ENCODE results near the gene RGS7. TPM values are rescaled to one million over a fixed set of nuclear protein-coding genes. Genes with fewer than 3 reads are reported as not detected.

The RGS7 gene
- total and polyA plus RNA-seq, 7 experiments from 2014 or later, result not detected

GRCh38 chr1:241276391-241276790, 80.6 kb downstream of the RGS7 start:
- H3K9me3 ChIP-seq (ENCODE audit: control insufficient read depth in 2 of 3, low read length in 3 of 3), result peaks cover 0 to 10% (median 0%) of the 10 kb centered on the region in 3 experiments
- H3K27ac Mint-ChIP-seq, result no peak overlapping the region
- H3K36me3 ChIP-seq (ENCODE audit: control insufficient read depth in 2 of 3, insufficient read depth in 3 of 3, low read length in 3 of 3), result no peaks in the 10 kb centered on the region
- no peak overlapping the region for H3K4me3 ChIP-seq (ENCODE audit: low read length)
- peaks cover 0 to 17% (median 4%) of the 10 kb centered on the region in 5 donors for H3K36me3 Mint-ChIP-seq
- no peak overlapping the region for H3K4me3 Mint-ChIP-seq
- DNase-seq (no peak), ATAC-seq (no peak)
- CTCF ChIA-PET, result no interaction called here
- H3K27me3 ChIP-seq (ENCODE audit: control insufficient read depth in 2 of 2, insufficient read depth in 2 of 2, low read length in 2 of 2), result no peaks in the 10 kb centered on the region
- no peaks in the 10 kb centered on the region for H3K4me1 ChIP-seq (ENCODE audit: control insufficient read depth in 2 of 2, insufficient read depth in 2 of 2, low read length in 2 of 2)
- peaks cover 0 to 11% (median 0%) of the 10 kb centered on the region in 5 donors for H3K27me3 Mint-ChIP-seq
- intact Hi-C loops (cut with micrococcal nuclease), result no loop called here
- H3K9me3 Mint-ChIP-seq, result peaks cover 9 to 47% (median 18%) of the 10 kb centered on the region in 11 donors
- POLR2A ChIA-PET, result no interaction called here
- no peak overlapping the region for H3K27ac ChIP-seq (ENCODE audit: low read depth, low read length)
- H3K4me1 Mint-ChIP-seq, result no peaks in the 10 kb centered on the region

- ChIA-PET CTCF (no interaction called here), POLR2A (no interaction called here)
- intact Hi-C loops (cut with micrococcal nuclease), result no loop called here
- Mint-ChIP-seq H3K27me3 (peaks cover 0 to 11% (median 0%) of the 10 kb centered on the region in 5 donors), H3K9me3 (peaks cover 9 to 50% (median 18%) of the 10 kb centered on the region in 11 donors), H3K27ac (no peak overlapping the region), H3K4me3 (no peak overlapping the region), H3K36me3 (peaks cover 0 to 17% (median 4%) of the 10 kb centered on the region in 5 donors), H3K4me1 (no peaks in the 10 kb centered on the region)
- ATAC-seq (no peak), DNase-seq (no peak)
- Histone ChIP-seq H3K4me3 (ENCODE audit: low read length) (no peak overlapping the region), H3K4me1 (ENCODE audit: control insufficient read depth in 2 of 2, insufficient read depth in 2 of 2, low read length in 2 of 2) (no peaks in the 10 kb centered on the region), H3K36me3 (ENCODE audit: control insufficient read depth in 2 of 3, insufficient read depth in 3 of 3, low read length in 3 of 3) (no peaks in the 10 kb centered on the region), H3K9me3 (ENCODE audit: control insufficient read depth in 2 of 3, low read length in 3 of 3) (peaks cover 0 to 11% (median 0%) of the 10 kb centered on the region in 3 experiments), H3K27ac (ENCODE audit: low read depth, low read length) (no peak overlapping the region), H3K27me3 (ENCODE audit: control insufficient read depth in 2 of 2, insufficient read depth in 2 of 2, low read length in 2 of 2) (no peaks in the 10 kb centered on the region)
These were observed 81.0 kb downstream of the RGS7 start for GRCh38 chr1:241275981-241276380.

DNA sequence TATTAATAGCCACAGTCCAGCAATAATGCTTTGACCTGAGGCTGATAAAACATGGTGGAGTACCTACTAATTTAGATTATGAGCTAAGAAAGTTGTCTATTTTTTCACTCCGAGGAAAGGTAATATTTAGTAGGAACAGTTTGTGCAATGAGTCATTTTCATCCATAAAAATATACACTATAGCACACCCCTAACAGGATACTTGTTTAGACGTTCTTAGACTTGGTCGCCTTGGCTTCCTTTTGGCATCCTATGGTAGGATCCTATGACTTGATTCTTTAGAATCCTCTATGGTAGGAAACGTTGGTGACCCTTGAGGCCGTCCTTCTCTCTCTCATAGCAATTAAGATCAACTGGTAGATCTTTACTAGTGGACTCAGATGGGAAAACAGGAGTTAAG, 81.8 kb downstream of the RGS7 start:
- no peak overlapping the region for H3K4me3 Mint-ChIP-seq
- peaks cover 0 to 11% (median 0%) of the 10 kb centered on the region in 3 experiments for H3K9me3 ChIP-seq (ENCODE audit: control insufficient read depth in 2 of 3, low read length in 3 of 3)
- H3K36me3 ChIP-seq (ENCODE audit: control insufficient read depth in 2 of 3, insufficient read depth in 3 of 3, low read length in 3 of 3), result no peaks in the 10 kb centered on the region
- no peak overlapping the region for H3K27ac ChIP-seq (ENCODE audit: low read depth, low read length)
- CTCF ChIA-PET, result no interaction called here
- H3K27me3 ChIP-seq (ENCODE audit: control insufficient read depth in 2 of 2, insufficient read depth in 2 of 2, low read length in 2 of 2), result no peaks in the 10 kb centered on the region
- H3K9me3 Mint-ChIP-seq, result peaks cover 9 to 50% (median 18%) of the 10 kb centered on the region in 11 donors
- H3K27ac Mint-ChIP-seq, result no peak overlapping the region
- DNase-seq, result no peak
- ATAC-seq, result no peak
- H3K4me1 ChIP-seq (ENCODE audit: control insufficient read depth in 2 of 2, insufficient read depth in 2 of 2, low read length in 2 of 2), result no peaks in the 10 kb centered on the region
- POLR2A ChIA-PET, result no interaction called here
- H3K27me3 Mint-ChIP-seq, result peaks cover 0 to 11% (median 0%) of the 10 kb centered on the region in 5 donors
- intact Hi-C loops (cut with micrococcal nuclease), result no loop called here
- H3K4me1 Mint-ChIP-seq, result no peaks in the 10 kb centered on the region
- peaks cover 0 to 17% (median 4%) of the 10 kb centered on the region in 5 donors for H3K36me3 Mint-ChIP-seq
- no peak overlapping the region for H3K4me3 ChIP-seq (ENCODE audit: low read length)

GRCh38 chr1:241274693-241275092, 82.3 kb downstream of the RGS7 start:
- Histone ChIP-seq H3K27me3 (ENCODE audit: control insufficient read depth in 2 of 2, insufficient read depth in 2 of 2, low read length in 2 of 2) (no peaks in the 10 kb centered on the region), H3K4me3 (ENCODE audit: low read length) (no peak overlapping the region), H3K36me3 (ENCODE audit: control insufficient read depth in 2 of 3, insufficient read depth in 3 of 3, low read length in 3 of 3) (no peaks in the 10 kb centered on the region), H3K9me3 (ENCODE audit: control insufficient read depth in 2 of 3, low read length in 3 of 3) (peaks cover 0 to 11% (median 0%) of the 10 kb centered on the region in 3 experiments), H3K27ac (ENCODE audit: low read depth, low read length) (no peak overlapping the region), H3K4me1 (ENCODE audit: control insufficient read depth in 2 of 2, insufficient read depth in 2 of 2, low read length in 2 of 2) (no peaks in the 10 kb centered on the region)
- POLR2A ChIA-PET, result no interaction called here
- H3K27me3 Mint-ChIP-seq, result peaks cover 0 to 11% (median 0%) of the 10 kb centered on the region in 5 donors
- H3K4me1 Mint-ChIP-seq, result no peaks in the 10 kb centered on the region
- H3K36me3 Mint-ChIP-seq, result peaks cover 0 to 17% (median 4%) of the 10 kb centered on the region in 5 donors
- CTCF ChIA-PET, result no interaction called here
- H3K4me3 Mint-ChIP-seq, result no peak overlapping the region
- H3K27ac Mint-ChIP-seq, result no peak overlapping the region
- DNase-seq, result no peak
- peaks cover 9 to 46% (median 18%) of the 10 kb centered on the region in 11 donors for H3K9me3 Mint-ChIP-seq
- ATAC-seq, result no peak
- intact Hi-C loops (cut with micrococcal nuclease), result no loop called here

DNA sequence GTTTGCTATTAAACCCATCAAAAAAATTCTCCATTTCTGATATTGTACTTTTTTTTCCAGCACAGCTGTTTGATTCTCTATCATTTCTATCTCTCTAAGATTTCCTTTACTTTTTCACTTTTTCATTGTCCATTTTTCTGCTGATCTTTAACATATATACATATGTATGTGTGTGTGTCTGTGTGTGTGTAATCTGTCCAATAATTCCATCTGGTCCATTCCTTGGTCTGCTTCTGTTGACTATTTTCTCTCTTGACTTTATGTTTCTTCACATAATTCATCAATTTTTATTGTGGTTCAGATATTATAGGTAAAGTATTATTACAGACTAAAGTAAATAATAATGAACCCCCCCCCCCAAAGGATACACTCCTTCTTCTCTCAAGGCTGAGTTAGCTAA, 84.2 kb downstream of the RGS7 start:
- ATAC-seq (no peak), DNase-seq (no peak)
- intact Hi-C loops (cut with micrococcal nuclease), result no loop called here
- H3K4me1 Mint-ChIP-seq, result no peaks in the 10 kb centered on the region
- CTCF ChIA-PET, result no interaction called here
- peaks cover 9 to 38% (median 15%) of the 10 kb centered on the region in 11 donors for H3K9me3 Mint-ChIP-seq
- Histone ChIP-seq H3K4me3 (ENCODE audit: low read length) (no peak overlapping the region), H3K9me3 (ENCODE audit: control insufficient read depth in 2 of 3, low read length in 3 of 3) (peaks cover 0 to 11% (median 0%) of the 10 kb centered on the region in 3 experiments), H3K4me1 (ENCODE audit: control insufficient read depth in 2 of 2, insufficient read depth in 2 of 2, low read length in 2 of 2) (no peaks in the 10 kb centered on the region), H3K27me3 (ENCODE audit: control insufficient read depth in 2 of 2, insufficient read depth in 2 of 2, low read length in 2 of 2) (no peaks in the 10 kb centered on the region), H3K36me3 (ENCODE audit: control insufficient read depth in 2 of 3, insufficient read depth in 3 of 3, low read length in 3 of 3) (no peaks in the 10 kb centered on the region), H3K27ac (ENCODE audit: low read depth, low read length) (no peak overlapping the region)
- peaks cover 0 to under 1% (median 0%) of the 10 kb centered on the region in 5 donors for H3K27me3 Mint-ChIP-seq
- no peak overlapping the region for H3K27ac Mint-ChIP-seq
- peaks cover 0 to 17% (median 4%) of the 10 kb centered on the region in 5 donors for H3K36me3 Mint-ChIP-seq
- H3K4me3 Mint-ChIP-seq, result no peak overlapping the region
- POLR2A ChIA-PET, result no interaction called here

- peaks cover 12 to 40% (median 18%) of the 10 kb centered on the region in 11 donors for H3K9me3 Mint-ChIP-seq
- H3K4me1 Mint-ChIP-seq, result no peaks in the 10 kb centered on the region
- no peak overlapping the region for H3K4me3 Mint-ChIP-seq
- ChIA-PET CTCF (no interaction called here), POLR2A (no interaction called here)
- Histone ChIP-seq H3K36me3 (ENCODE audit: control insufficient read depth in 2 of 3, insufficient read depth in 3 of 3, low read length in 3 of 3) (no peaks in the 10 kb centered on the region), H3K27ac (ENCODE audit: low read depth, low read length) (no peak overlapping the region), H3K4me1 (ENCODE audit: control insufficient read depth in 2 of 2, insufficient read depth in 2 of 2, low read length in 2 of 2) (no peaks in the 10 kb centered on the region), H3K27me3 (ENCODE audit: control insufficient read depth in 2 of 2, insufficient read depth in 2 of 2, low read length in 2 of 2) (no peaks in the 10 kb centered on the region), H3K4me3 (ENCODE audit: low read length) (no peak overlapping the region), H3K9me3 (ENCODE audit: control insufficient read depth in 2 of 3, low read length in 3 of 3) (peaks cover 0 to 11% (median 0%) of the 10 kb centered on the region in 3 experiments)
- no peak for ATAC-seq
- no peak overlapping the region for H3K27ac Mint-ChIP-seq
- no peaks in the 10 kb centered on the region for H3K27me3 Mint-ChIP-seq
- intact Hi-C loops (cut with micrococcal nuclease), result no loop called here
- peaks cover 0 to 17% (median 4%) of the 10 kb centered on the region in 5 donors for H3K36me3 Mint-ChIP-seq
- no peak for DNase-seq
These were observed 85.6 kb downstream of the RGS7 start for GRCh38 chr1:241271427-241271826.

DNA sequence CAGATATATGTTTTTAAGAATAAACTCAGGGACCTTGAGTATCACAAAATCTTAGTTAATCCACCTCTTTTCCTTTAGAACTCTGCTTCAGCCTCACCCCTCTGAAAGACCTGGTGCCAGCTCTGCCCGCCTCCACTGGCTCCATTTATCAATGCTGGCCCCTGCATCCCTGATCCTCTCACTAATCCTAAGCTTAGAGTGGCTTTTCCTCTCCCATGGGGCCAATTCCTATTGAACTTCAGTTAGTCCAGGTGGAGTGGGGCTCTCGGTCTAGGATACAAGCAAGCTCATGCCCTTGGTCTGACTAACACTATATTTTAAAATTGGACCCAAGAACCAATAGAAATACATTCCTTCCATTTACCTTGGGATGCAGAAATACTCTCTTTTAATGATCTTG, 87.0 kb downstream of the RGS7 start:
- H3K4me1 ChIP-seq (ENCODE audit: control insufficient read depth in 2 of 2, insufficient read depth in 2 of 2, low read length in 2 of 2), result no peaks in the 10 kb centered on the region
- H3K4me3 Mint-ChIP-seq, result no peak overlapping the region
- intact Hi-C loops (cut with micrococcal nuclease), result no loop called here
- peaks cover 0 to 17% (median 4%) of the 10 kb centered on the region in 5 donors for H3K36me3 Mint-ChIP-seq
- DNase-seq (no peak), ATAC-seq (no peak)
- no peak overlapping the region for H3K4me3 ChIP-seq (ENCODE audit: low read length)
- H3K27ac Mint-ChIP-seq, result no peak overlapping the region
- ChIA-PET POLR2A (no interaction called here), CTCF (no interaction called here)
- H3K9me3 ChIP-seq (ENCODE audit: control insufficient read depth in 2 of 3, low read length in 3 of 3), result peaks cover 0 to 11% (median 0%) of the 10 kb centered on the region in 3 experiments
- H3K27me3 Mint-ChIP-seq, result no peaks in the 10 kb centered on the region
- H3K27me3 ChIP-seq (ENCODE audit: control insufficient read depth in 2 of 2, insufficient read depth in 2 of 2, low read length in 2 of 2), result no peaks in the 10 kb centered on the region
- H3K9me3 Mint-ChIP-seq, result peaks cover 15 to 45% (median 20%) of the 10 kb centered on the region in 11 donors
- H3K36me3 ChIP-seq (ENCODE audit: control insufficient read depth in 2 of 3, insufficient read depth in 3 of 3, low read length in 3 of 3), result no peaks in the 10 kb centered on the region
- no peak overlapping the region for H3K27ac ChIP-seq (ENCODE audit: low read depth, low read length)
- H3K4me1 Mint-ChIP-seq, result no peaks in the 10 kb centered on the region

Data from naive thymus-derived CD4-positive, alpha-beta T cell (primary cell).